ENCODE data around the gene MSRB2.
"Not testable (repeated sequence)": the region's sequence is repeated elsewhere in the genome, so short reads cannot be mapped to it uniquely, and the experiment has no call there.

The MSRB2 gene

GRCh38 chr10:23095404-23095965, at the start of gene MSRB2:
Gene MSRB2 (plus strand): TSS chr10:23095579. CDS start chr10:23095609, 30 bp downstream.
- DNase-seq = peak; percentile 91

DNA sequence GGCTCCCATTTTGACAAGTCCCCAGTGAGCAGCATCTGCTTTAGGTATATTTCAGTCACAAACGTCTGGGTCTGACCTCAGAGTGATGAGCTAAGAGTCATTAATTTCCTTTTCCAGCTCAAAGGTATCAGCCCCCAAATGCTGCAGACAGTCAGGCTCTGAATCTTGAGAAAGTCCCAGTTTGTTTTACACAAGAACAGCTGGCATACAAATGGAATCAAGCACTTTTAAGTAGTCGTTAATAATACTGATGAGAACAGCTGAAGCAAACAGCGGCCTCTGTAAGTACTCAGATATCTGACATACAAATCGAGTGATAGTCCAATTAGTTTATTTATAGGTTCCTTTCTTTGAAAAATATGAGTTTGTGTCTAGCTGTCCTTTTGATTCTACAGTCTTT, 49.4 kb upstream of the MSRB2 start:
- DNase-seq = no peak

- DNase-seq = no peak
Measured at GRCh38 chr10:23047201-23048050, 48.0 kb upstream of the MSRB2 start.

- DNase-seq = no peak
Measured at GRCh38 chr10:23048191-23048590, 47.2 kb upstream of the MSRB2 start.

- no peak for DNase-seq
Measured at GRCh38 chr10:23051278-23051677, 44.1 kb upstream of the MSRB2 start.

- no peak for DNase-seq
Measured at GRCh38 chr10:23051855-23052331, 43.5 kb upstream of the MSRB2 start.

DNA sequence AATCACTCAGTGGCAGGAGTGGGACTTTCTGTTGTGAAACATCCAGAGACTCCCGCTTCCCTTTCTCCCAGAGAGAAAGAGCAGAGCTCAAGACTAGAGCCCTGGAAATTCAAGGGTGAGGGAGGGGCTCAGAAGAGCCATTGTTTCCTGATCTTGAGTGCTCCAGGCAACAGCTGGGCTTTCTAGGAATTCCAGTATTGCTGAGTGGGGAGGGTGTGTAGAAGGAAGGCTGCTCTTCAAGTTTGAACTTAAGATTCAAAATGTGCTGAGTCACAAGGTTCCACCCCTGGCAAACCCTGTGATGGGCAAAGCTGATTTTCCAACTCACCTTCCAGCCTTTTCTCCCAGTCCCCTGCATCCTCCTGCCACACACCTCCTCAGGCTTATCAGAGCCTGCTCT, 42.3 kb upstream of the MSRB2 start:
- DNase-seq = no peak

GRCh38 chr10:23055424-23056185, 39.8 kb upstream of the MSRB2 start:
- DNase-seq = no peak

DNA sequence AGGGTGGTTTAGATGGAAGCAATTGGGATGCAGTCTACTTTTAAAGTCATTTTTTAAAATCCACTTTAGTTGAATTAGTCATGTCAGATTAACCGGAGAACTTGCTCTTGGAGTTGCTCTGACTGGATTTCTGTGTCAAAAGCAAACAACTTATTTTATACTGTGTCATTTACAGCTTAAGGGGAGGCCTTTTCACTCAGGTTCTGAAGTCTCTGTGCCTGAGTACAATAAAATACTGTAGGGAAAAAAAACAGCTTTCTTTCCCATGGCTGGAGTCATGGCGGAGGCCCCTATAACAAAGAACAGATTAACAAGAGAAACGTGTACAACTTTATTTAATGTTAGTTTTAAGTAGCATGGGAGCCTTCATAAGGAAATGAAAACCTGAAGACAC, 39.2 kb upstream of the MSRB2 start:
- DNase-seq = no peak

DNA sequence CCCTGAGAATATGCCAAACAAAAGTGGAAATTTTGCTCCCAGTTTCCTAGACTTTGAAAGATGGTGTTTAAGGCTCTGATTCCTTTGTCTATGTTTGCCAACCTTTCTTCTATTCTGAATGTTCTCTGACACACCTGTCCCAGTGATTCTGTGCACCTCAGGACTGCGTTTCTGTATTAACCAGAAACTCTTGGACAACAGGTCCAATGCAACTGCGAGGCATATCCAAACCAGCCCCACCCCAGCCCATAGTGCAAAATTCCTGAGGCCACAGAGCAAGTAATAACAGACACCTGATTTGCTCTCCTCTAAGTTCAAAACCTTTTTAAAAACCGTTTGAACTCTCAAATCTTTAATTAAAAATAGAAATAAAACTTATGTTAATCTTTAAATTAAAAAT, 37.0 kb upstream of the MSRB2 start:
- DNase-seq = no peak

- no peak for DNase-seq
Measured at GRCh38 chr10:23060918-23061317, 34.5 kb upstream of the MSRB2 start.

- DNase-seq = no peak
Measured at GRCh38 chr10:23063045-23063972, 32.1 kb upstream of the MSRB2 start.

GRCh38 chr10:23063973-23064812, 31.2 kb upstream of the MSRB2 start:
- no peak for DNase-seq

GRCh38 chr10:23064813-23065114, 30.6 kb upstream of the MSRB2 start:
- not testable (repeated sequence) for DNase-seq

- no peak for DNase-seq
Measured at GRCh38 chr10:23065181-23065948, 30.0 kb upstream of the MSRB2 start.

GRCh38 chr10:23067337-23067736, 28.0 kb upstream of the MSRB2 start:
- no peak for DNase-seq

DNA sequence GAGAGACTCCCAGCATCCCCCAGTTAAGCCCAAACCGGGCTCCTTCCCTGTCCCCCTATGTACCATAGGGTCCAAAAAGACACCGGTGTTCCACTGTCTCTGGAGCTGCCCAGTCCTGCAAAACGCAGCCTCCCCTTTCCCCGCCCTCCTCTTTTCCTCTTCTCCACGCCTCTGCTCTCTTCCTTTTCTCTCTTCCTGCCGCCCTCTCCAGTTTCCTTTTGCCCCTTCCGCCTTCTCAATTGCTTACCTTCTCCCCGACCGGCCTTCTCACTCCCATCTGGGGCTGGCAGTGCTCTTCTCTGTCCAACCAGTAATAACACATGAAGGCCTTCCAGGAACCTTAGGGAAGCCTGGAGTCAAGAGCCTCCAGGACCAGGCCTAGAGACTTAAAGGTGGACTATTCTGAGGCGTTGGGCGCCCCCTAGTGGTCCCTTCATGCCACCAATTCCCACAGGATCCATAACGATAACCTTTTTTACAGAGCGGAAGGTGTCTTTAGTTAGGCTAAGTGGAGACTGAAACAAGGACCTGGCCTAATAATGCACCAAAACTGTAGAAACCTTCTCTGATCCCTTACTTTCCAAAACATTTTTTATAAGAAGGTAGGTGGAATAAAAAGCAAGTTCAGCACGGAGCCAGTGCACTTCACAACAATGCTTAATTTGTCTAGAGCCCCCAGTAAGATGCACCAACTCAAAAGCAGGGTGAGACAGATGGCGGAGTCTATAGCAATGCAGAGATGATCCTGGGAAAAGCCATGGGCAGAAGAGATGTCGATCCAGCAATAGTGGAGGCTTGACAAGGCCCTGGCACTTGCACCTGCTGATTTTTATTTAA, 27.2 kb upstream of the MSRB2 start:
- DNase-seq = peak; percentile 60

GRCh38 chr10:23069019-23069815, 26.2 kb upstream of the MSRB2 start:
- peak; percentile 71 for DNase-seq

Data from activated CD4-positive, alpha-beta T cell treated with anti-CD3 and anti-CD28 coated beads, Interleukin-2, amount 50 U/mL, for 16 hours (primary cell).